ENCODE data around the gene OPN5. TPM values are rescaled to one million over a fixed set of nuclear protein-coding genes. Genes with fewer than 3 reads are reported as not detected.

The OPN5 gene
- total RNA-seq, 1 donor from 2014 or later = not detected

DNA sequence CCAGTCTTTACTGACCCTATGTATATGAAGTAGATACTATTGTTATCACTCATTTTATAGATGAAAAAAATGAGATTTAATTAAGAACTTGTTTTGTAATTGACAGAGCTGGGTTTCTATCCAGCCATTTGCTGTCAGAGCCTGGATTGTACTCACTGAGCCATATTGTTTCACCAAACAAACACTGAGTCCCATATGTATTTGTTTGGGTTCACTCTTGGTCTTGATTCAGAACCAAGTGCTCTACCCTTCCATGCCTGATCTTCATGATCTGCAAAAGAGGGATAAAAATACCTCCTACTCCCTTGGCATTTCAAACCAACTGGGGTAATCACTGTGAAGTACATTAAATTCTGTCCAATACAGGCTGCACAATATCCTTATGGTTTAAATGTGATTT lies 52.4 kb downstream of the OPN5 start:
- H3K36me3 Mint-ChIP-seq (ENCODE audit: low read depth) = no peaks in the 10 kb centered on the region

DNA sequence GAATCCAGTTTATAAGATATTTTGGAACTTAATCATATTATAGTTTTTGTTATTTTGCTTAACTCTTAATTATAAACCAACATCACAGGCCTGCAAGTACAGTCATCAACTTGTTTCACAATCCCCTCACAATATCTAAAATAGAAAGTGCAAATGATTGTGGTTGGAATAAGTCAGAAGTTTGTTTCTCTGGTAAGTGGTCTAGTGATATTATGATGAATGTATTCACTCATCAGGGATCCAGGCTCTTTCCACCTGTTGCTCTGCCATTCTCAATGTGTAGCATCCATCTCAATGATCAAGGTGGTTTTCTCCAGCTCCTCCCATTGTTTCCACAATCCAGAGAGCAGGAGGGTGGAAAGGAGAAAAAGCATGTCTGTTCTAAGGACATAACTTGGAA lies 54.2 kb downstream of the OPN5 start:
- Mint-ChIP-seq H3K27ac (no peak overlapping the region), H3K4me1 (no peaks in the 10 kb centered on the region), H3K36me3 (ENCODE audit: low read depth) (no peaks in the 10 kb centered on the region), H3K4me3 (no peak overlapping the region), H3K27me3 (peaks cover 6% of the 10 kb centered on the region), H3K9me3 (no peaks in the 10 kb centered on the region)
- TF ChIP-seq, protein P1, sequence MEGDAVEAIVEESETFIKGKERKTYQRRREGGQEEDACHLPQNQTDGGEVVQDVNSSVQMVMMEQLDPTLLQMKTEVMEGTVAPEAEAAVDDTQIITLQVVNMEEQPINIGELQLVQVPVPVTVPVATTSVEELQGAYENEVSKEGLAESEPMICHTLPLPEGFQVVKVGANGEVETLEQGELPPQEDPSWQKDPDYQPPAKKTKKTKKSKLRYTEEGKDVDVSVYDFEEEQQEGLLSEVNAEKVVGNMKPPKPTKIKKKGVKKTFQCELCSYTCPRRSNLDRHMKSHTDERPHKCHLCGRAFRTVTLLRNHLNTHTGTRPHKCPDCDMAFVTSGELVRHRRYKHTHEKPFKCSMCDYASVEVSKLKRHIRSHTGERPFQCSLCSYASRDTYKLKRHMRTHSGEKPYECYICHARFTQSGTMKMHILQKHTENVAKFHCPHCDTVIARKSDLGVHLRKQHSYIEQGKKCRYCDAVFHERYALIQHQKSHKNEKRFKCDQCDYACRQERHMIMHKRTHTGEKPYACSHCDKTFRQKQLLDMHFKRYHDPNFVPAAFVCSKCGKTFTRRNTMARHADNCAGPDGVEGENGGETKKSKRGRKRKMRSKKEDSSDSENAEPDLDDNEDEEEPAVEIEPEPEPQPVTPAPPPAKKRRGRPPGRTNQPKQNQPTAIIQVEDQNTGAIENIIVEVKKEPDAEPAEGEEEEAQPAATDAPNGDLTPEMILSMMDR (IDR thresholded peaks at IDR 0.05) = no peak
- ATAC-seq (ENCODE audit: low read depth) (no peak), DNase-seq (no peak)
- intact Hi-C loops (cut with micrococcal nuclease) = no loop called here
- POLR2A ChIA-PET = no interaction called here
- CTCF ChIA-PET = no interaction called here

More for the DNA sequence above, 52.4 kb downstream of the OPN5 start:
- TF ChIP-seq, protein P1 (IDR thresholded peaks at IDR 0.05) = no peak
- ATAC-seq (ENCODE audit: low read depth) = no peak
- Mint-ChIP-seq H3K4me1 (no peaks in the 10 kb centered on the region), H3K4me3 (no peak overlapping the region), H3K27ac (no peak overlapping the region), H3K27me3 (peaks cover 4% of the 10 kb centered on the region), H3K9me3 (no peaks in the 10 kb centered on the region)
- no peak for DNase-seq
- intact Hi-C loops (cut with micrococcal nuclease) = no loop called here
- CTCF ChIA-PET = no interaction called here
- POLR2A ChIA-PET = no interaction called here

DNA sequence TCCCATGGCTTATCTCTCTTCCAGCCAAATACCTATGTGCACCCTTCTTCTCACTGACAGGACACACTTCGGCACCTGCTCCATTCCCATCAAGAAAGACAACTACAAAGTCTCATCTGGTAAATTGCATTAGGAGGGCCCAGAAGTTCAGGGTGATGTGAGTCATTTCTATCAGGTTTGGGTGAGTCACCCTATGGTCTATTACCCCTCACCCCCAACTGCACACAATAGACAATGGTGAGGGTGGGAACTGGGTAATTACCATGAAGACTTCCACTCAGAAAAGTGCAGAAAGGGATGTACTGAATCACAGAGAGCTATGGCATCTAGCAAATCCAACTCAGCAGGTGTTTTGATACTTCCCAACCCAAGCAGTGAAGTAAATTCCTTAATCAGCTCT lies 54.8 kb downstream of the OPN5 start:
- H3K36me3 Mint-ChIP-seq (ENCODE audit: low read depth) = no peaks in the 10 kb centered on the region
- H3K27ac Mint-ChIP-seq = no peak overlapping the region
- peaks cover 6% of the 10 kb centered on the region for H3K27me3 Mint-ChIP-seq
- ChIA-PET POLR2A (no interaction called here), CTCF (no interaction called here)
- no peaks in the 10 kb centered on the region for H3K4me1 Mint-ChIP-seq
- DNase-seq (no peak), ATAC-seq (ENCODE audit: low read depth) (no peak)
- intact Hi-C loops (cut with micrococcal nuclease) = no loop called here
- H3K4me3 Mint-ChIP-seq = no peak overlapping the region
- H3K9me3 Mint-ChIP-seq = no peaks in the 10 kb centered on the region
- TF ChIP-seq, protein P1 (IDR thresholded peaks at IDR 0.05) = no peak

DNA sequence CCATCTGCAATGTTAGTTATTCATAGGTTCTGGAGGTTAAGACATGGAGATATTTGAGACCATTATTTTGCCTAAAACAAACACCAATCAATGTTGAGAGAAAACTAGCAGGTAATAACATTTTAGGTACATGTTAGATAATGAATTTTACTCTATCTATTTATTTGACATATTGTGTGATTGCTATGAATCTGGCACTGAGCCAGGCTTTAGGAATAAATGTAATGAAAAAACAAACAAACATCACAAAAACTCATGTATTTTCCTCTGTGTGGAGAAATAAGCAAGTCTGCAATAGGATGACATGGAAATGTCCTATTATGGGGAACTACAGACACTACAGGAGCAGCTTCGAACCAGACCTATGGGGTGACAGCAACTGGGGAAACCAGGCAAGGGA lies 57.8 kb downstream of the OPN5 start:
- TF ChIP-seq, protein P1 (IDR thresholded peaks at IDR 0.05) = no peak
- no peak for ATAC-seq (ENCODE audit: low read depth)

DNA sequence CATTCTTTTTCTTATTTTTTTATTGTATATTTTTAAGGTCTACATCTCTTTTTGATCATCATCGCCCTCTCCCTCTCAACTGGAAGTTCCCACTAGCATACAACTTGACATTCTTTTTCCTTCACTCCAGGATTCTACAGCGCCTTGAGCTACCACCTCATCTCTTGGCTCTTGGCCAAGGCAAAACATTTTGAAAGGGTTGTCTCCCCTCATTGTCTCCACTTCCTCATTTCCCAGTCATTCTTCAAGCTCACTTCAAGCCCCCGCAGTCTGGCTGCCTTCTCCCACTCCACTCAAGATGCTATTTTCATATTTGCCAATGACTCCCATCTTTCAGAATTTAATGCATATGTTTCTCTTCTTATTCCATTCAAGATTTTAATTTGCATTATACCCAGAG lies 63.0 kb downstream of the OPN5 start:
- ChIA-PET POLR2A (no interaction called here), CTCF (no interaction called here)
- intact Hi-C loops (cut with micrococcal nuclease) = no loop called here
- H3K4me3 Mint-ChIP-seq = no peak overlapping the region
- H3K27ac Mint-ChIP-seq = no peak overlapping the region
- TF ChIP-seq, protein P1 (IDR thresholded peaks at IDR 0.05) = no peak
- H3K4me1 Mint-ChIP-seq = no peaks in the 10 kb centered on the region
- DNase-seq (no peak), ATAC-seq (ENCODE audit: low read depth) (no peak)
- no peaks in the 10 kb centered on the region for H3K9me3 Mint-ChIP-seq
- H3K36me3 Mint-ChIP-seq (ENCODE audit: low read depth) = no peaks in the 10 kb centered on the region
- peaks cover 2% of the 10 kb centered on the region for H3K27me3 Mint-ChIP-seq

More for the DNA sequence above, 57.8 kb downstream of the OPN5 start:
- H3K27ac Mint-ChIP-seq = no peak overlapping the region
- no peak for DNase-seq
- H3K9me3 Mint-ChIP-seq = no peaks in the 10 kb centered on the region
- intact Hi-C loops (cut with micrococcal nuclease) = no loop called here
- ChIA-PET CTCF (no interaction called here), POLR2A (no interaction called here)
- H3K36me3 Mint-ChIP-seq (ENCODE audit: low read depth) = no peaks in the 10 kb centered on the region
- H3K4me3 Mint-ChIP-seq = no peak overlapping the region
- peaks cover 8% of the 10 kb centered on the region for H3K27me3 Mint-ChIP-seq
- no peaks in the 10 kb centered on the region for H3K4me1 Mint-ChIP-seq

All from activated B cell treated with CpG ODN at 0.5 μM for 24 hours (primary cell).